BE2C (cell line): ENCODE results near the gene KCND3.

Source experiments
- DNase-seq: peaks from one replicate; pipeline ENCODE4 v3.0.0-alpha.2; 2020
- H3K27me3 ChIP-seq: fragments of 250-450 bp; sonication (Bioruptor Pico); 2 replicates; pipeline ENCODE4 v1.5.1; 2020; ENCODE audit warnings: mild to moderate bottlenecking
- H3K36me3 ChIP-seq: fragments of 250-450 bp; sonication (Bioruptor Pico); 2 replicates; pipeline ENCODE4 v1.5.1; 2020; ENCODE audit warnings: mild to moderate bottlenecking
- H3K4me1 ChIP-seq: fragments of 250-450 bp; sonication (Bioruptor Pico); 2 replicates; pipeline ENCODE4 v1.5.1; 2020
- H3K4me3 ChIP-seq: 2 replicates; pipeline ENCODE4 v1.5.1; 2011; ENCODE audit warnings: low read depth, low read length
- H3K9me3 ChIP-seq: fragments of 250-450 bp; sonication (Bioruptor Pico); 2 replicates; pipeline ENCODE4 v1.5.1; 2020
- TF ChIP-seq, protein P1 (sequence below): IDR thresholded peaks from 2 replicates; pipeline ENCODE4 v1.5.1; 2012; ENCODE audit warnings: mild to moderate bottlenecking, low read depth, low read length

Gene KCND3

GRCh38 chr1:111739194-111739924, 250.1 kb downstream of the KCND3 start, which contains the start of gene INKA2:
INKA2 (minus strand) TSS chr1:111739395; CDS start chr1:111739242, 153 bp downstream.
- Histone ChIP-seq H3K4me1 (no peaks in the 10 kb centered on the region; the same call in 1 of the 2 replicates), H3K27me3 (no peaks in the 10 kb centered on the region), H3K9me3 (no peaks in the 10 kb centered on the region), H3K36me3 (no peaks in the 10 kb centered on the region), H3K4me3 (peak within 1 kb of the TSS; percentile 69)
- peak; percentile 93 for DNase-seq
- TF ChIP-seq, protein P1, sequence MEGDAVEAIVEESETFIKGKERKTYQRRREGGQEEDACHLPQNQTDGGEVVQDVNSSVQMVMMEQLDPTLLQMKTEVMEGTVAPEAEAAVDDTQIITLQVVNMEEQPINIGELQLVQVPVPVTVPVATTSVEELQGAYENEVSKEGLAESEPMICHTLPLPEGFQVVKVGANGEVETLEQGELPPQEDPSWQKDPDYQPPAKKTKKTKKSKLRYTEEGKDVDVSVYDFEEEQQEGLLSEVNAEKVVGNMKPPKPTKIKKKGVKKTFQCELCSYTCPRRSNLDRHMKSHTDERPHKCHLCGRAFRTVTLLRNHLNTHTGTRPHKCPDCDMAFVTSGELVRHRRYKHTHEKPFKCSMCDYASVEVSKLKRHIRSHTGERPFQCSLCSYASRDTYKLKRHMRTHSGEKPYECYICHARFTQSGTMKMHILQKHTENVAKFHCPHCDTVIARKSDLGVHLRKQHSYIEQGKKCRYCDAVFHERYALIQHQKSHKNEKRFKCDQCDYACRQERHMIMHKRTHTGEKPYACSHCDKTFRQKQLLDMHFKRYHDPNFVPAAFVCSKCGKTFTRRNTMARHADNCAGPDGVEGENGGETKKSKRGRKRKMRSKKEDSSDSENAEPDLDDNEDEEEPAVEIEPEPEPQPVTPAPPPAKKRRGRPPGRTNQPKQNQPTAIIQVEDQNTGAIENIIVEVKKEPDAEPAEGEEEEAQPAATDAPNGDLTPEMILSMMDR = no peak

GRCh38 chr1:111738436-111739193, 250.9 kb downstream of the KCND3 start:
- no peaks in the 10 kb centered on the region for H3K36me3 ChIP-seq
- H3K9me3 ChIP-seq = no peaks in the 10 kb centered on the region
- H3K4me3 ChIP-seq = peak overlapping the region; percentile 69
- DNase-seq = peak; percentile 84
- no peaks in the 10 kb centered on the region; the same call in 1 of the 2 replicates for H3K4me1 ChIP-seq
- no peaks in the 10 kb centered on the region for H3K27me3 ChIP-seq
- TF ChIP-seq, protein P1 = no peak

DNA sequence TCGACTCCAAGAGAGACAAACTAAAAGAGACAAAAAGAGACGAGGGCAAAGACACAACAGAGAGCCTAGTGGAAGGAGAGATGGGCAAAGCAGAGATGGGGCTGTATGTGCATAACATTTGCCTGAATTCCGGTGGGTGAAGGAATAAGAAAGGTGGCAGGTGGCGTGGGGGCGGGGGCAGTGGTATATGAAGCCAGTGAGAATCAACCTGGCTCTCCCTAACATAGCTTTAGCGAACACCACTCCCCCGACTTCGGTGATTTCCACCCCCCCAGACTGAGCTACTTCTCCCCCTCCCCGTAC, 251.4 kb downstream of the KCND3 start:
- no peak for DNase-seq
- Histone ChIP-seq H3K36me3 (no peaks in the 10 kb centered on the region), H3K9me3 (no peaks in the 10 kb centered on the region), H3K27me3 (no peaks in the 10 kb centered on the region), H3K4me1 (no peaks in the 10 kb centered on the region; the same call in 1 of the 2 replicates), H3K4me3 (peak overlapping the region; percentile 69)
- TF ChIP-seq, protein P1 = no peak

GRCh38 chr1:111737216-111738132, 252.0 kb downstream of the KCND3 start:
- DNase-seq = no peak
- no peak overlapping the region; the same call in 1 of the 2 replicates for H3K4me3 ChIP-seq
- no peaks in the 10 kb centered on the region; the same call in 1 of the 2 replicates for H3K4me1 ChIP-seq
- no peaks in the 10 kb centered on the region for H3K36me3 ChIP-seq
- no peaks in the 10 kb centered on the region for H3K27me3 ChIP-seq
- TF ChIP-seq, protein P1 = no peak
- H3K9me3 ChIP-seq = no peaks in the 10 kb centered on the region

DNA sequence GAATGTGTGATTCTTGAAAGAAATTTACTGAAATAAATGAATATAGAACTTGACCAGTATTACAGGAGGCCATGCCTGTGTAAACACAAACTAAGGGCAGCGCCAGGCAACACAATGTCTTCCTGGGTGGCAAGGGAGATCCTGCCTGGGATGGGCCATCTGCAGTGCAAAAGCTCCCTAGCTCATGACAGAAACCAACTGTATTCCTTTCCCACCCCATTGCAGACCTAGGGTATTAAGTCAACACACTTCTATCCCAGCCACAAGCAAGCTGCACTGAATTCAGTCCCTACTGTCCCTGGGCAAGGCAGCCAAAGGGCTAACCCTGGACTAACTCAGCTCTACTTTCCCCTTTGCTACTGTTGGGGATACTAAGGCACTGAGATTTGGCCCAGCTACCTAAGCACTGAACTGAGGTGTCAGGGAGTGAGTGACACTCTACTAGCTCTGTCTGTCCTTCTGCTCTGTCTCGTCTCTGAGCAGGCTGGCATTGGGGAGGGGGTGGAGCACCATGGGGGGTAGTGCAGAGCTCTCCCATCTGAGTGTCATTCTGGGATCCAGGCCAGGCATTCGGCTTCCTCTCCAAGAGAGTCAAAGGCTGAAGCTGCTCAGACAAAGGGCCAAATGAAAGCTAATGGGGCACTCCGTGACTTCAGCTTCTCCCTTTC, 252.8 kb downstream of the KCND3 start:
- no peak for DNase-seq
- no peaks in the 10 kb centered on the region for H3K9me3 ChIP-seq
- no peaks in the 10 kb centered on the region for H3K36me3 ChIP-seq
- H3K27me3 ChIP-seq = no peaks in the 10 kb centered on the region
- H3K4me1 ChIP-seq = no peaks in the 10 kb centered on the region; the same call in 1 of the 2 replicates
- TF ChIP-seq, protein P1 = no peak
- no peak overlapping the region for H3K4me3 ChIP-seq
